OCI-LY3 (cell line): ENCODE measurements around the gene RNF169.

ENCODE experiments used
- H2AFZ ChIP-seq: fragments of 200-600, 300-600 bp; shearing (Covaris generic); 2 replicates; pipeline ENCODE4 v1.6.0; 2014; ENCODE audit warnings: antibody characterized with exemption, low read depth, low read length
- H3K27ac ChIP-seq: fragments of 200-600, 300-600 bp; sonication (generic); 2 replicates; pipeline ENCODE4 v1.5.1; 2014; ENCODE audit warnings: mild to moderate bottlenecking, low read length, moderate library complexity, mixed read lengths
- H3K27me3 ChIP-seq: fragments of 200-600, 300-600 bp; sonication (generic); 2 replicates; pipeline ENCODE4 v1.6.1; 2014; ENCODE audit warnings: low read depth, low read length, mixed read lengths
- H3K36me3 ChIP-seq: fragments of 200-600, 300-600 bp; sonication (generic); replicated peaks from 2 replicates; pipeline ENCODE3; 2014; ENCODE audit warnings: low read depth, low read length, mixed read lengths
- H3K4me1 ChIP-seq: fragments of 300-600, 200-600 bp; sonication (generic); 2 replicates; pipeline ENCODE4 v1.6.1; 2014; ENCODE audit warnings: low read length, mixed read lengths
- H3K4me2 ChIP-seq: fragments of 200-600, 300-600 bp; sonication (generic); 2 replicates; pipeline ENCODE4 v1.6.1; 2014; ENCODE audit warnings: low read length, mixed read lengths
- H3K4me3 ChIP-seq: fragments of 300-600, 200-600 bp; sonication (generic); 2 replicates; pipeline ENCODE4 v1.5.1; 2014; ENCODE audit warnings: antibody characterized with exemption, mild to moderate bottlenecking, low read length, moderate library complexity
- H3K79me2 ChIP-seq: fragments of 300-600, 200-600 bp; shearing (Covaris generic); 2 replicates; pipeline ENCODE4 v1.6.1; 2014; ENCODE audit warnings: mild to moderate bottlenecking, low read length, mixed read lengths
- H3K9ac ChIP-seq: fragments of 300-600, 200-600 bp; shearing (Covaris generic); 2 replicates; pipeline ENCODE4 v1.6.0; 2014; ENCODE audit warnings: mild to moderate bottlenecking, low read length, moderate library complexity
- H3K9me3 ChIP-seq: fragments of 200-600, 300-600 bp; shearing (Covaris generic); 2 replicates; pipeline ENCODE4 v1.6.1; 2014; ENCODE audit warnings: low read length, mixed read lengths; ENCODE audit not compliant: insufficient read depth
- H4K20me1 ChIP-seq: fragments of 200-600, 300-600 bp; sonication (generic); 2 replicates; pipeline ENCODE4 v1.6.1; 2016; ENCODE audit warnings: low read length, mixed read lengths; ENCODE audit not compliant: insufficient read depth
- EZH2phosphoT487 ChIP-seq: fragments of 200-600 bp; shearing (Covaris generic); IDR thresholded peaks from 2 replicates; pipeline ENCODE4 v1.6.1; 2018; ENCODE audit warnings: antibody characterized with exemption, mixed run types, low read depth
- TF ChIP-seq, protein P1 (sequence below): fragments of 200-600, 300-600 bp; sonication (generic); IDR thresholded peaks from 2 replicates; pipeline ENCODE4 v1.5.1; 2014; ENCODE audit warnings: antibody characterized with exemption, low read length, low read depth

The RNF169 gene

DNA sequence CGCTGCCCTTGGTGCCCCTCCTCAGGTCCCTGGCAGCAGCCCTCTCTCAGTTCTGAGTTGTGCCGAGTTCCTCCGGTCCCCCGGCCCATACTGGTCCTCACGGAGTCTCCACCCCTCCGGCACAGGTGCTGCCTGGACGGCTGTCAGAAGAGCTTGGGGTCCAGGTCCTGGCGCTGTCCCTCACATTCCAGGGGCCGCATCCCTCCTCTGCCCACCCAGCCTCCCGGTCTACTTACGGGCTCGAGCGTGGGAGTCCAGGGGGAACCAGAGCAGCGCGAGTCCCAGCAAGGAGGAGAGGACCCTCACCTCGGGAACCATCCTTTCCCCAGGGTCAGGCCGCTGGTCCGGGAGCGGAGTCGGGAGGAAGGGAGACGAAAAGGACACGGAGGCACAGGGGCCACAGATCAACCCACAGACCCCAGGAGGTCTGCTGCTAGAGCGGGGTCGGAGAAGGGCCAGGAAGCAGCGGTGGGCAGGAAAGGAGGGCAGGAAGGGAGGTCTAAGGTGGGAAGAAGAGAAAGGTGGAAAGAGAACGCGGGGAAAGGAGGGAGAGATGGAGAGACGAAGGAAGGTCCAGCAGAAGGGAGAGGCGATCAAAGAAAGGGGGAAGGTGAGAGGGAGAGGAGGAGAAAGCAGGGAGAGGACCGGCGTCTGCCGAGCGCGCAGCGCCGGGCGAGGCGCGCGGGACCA lies 17.9 kb upstream of the RNF169 start:
- no peak overlapping the region for H3K4me2 ChIP-seq
- no peaks in the 10 kb centered on the region for H4K20me1 ChIP-seq
- no peaks in the 10 kb centered on the region for H3K79me2 ChIP-seq
- H2AFZ ChIP-seq, result no peak overlapping the region
- H3K36me3 ChIP-seq, result no peaks in the 10 kb centered on the region
- no peak overlapping the region for H3K4me3 ChIP-seq
- TF ChIP-seq, protein P1, sequence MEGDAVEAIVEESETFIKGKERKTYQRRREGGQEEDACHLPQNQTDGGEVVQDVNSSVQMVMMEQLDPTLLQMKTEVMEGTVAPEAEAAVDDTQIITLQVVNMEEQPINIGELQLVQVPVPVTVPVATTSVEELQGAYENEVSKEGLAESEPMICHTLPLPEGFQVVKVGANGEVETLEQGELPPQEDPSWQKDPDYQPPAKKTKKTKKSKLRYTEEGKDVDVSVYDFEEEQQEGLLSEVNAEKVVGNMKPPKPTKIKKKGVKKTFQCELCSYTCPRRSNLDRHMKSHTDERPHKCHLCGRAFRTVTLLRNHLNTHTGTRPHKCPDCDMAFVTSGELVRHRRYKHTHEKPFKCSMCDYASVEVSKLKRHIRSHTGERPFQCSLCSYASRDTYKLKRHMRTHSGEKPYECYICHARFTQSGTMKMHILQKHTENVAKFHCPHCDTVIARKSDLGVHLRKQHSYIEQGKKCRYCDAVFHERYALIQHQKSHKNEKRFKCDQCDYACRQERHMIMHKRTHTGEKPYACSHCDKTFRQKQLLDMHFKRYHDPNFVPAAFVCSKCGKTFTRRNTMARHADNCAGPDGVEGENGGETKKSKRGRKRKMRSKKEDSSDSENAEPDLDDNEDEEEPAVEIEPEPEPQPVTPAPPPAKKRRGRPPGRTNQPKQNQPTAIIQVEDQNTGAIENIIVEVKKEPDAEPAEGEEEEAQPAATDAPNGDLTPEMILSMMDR, result no peak
- no peak for TF ChIP-seq EZH2phosphoT487
- no peak overlapping the region for H3K9ac ChIP-seq
- peaks cover 35% of the 10 kb centered on the region for H3K27me3 ChIP-seq
- H3K27ac ChIP-seq, result no peak overlapping the region
- no peaks in the 10 kb centered on the region for H3K4me1 ChIP-seq
- H3K9me3 ChIP-seq, result no peaks in the 10 kb centered on the region

DNA sequence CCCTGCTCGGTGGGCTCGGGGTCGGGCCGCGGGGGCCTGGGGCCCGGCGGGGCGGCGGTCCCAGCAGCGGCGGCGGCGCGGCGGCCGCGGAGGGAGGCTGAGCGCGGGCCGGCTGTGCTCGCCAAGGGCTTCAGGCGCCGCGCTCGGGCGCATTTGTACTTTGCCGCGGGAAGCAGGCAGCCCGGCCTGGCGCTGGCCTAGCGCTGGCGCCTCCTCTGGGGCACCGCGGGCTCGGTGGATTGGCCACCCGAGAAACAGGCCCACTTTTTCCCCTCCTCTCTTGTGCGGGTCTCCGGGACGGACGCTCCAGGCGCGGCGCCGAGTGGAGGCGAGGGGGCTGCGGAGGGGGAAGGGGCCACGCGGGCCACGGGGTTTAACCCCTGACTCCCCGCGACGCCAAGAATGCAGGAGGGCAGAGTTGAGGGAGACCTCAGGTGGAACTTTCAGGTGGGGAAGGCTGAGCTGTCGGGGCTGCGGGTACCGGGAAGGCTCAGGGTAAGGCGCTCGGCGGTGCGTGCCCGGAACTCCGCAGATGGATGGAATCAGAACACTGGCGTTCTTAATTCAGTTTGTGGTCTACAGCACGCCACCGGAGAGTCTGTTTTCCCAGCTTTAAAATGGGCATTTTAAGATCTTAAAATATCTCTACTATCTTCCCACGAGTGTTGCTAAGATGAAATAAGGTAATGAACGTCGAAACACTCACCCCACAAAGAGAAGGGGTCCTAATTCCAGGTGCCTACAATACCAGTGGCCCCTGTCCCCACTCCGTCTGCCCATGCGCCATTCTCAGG lies 17.2 kb upstream of the RNF169 start, which contains the start of gene CHRDL2:
Gene CHRDL2 (minus strand): TSS at position 126 of the 794 bp plus-strand sequence. CDS start 538 bp downstream, outside the sequence.
- Histone ChIP-seq H3K79me2 (no peaks in the 10 kb centered on the region), H4K20me1 (no peaks in the 10 kb centered on the region), H3K4me2 (no peak within 1 kb of the TSS), H3K27ac (no peak within 1 kb of the TSS), H3K27me3 (peaks cover 28% of the 10 kb centered on the region; the same call in 1 of the 2 replicates), H3K9ac (no peak within 1 kb of the TSS), H3K4me1 (no peaks in the 10 kb centered on the region), H3K9me3 (no peaks in the 10 kb centered on the region), H3K4me3 (no peak within 1 kb of the TSS), H3K36me3 (no peaks in the 10 kb centered on the region), H2AFZ (no peak within 1 kb of the TSS)
- TF ChIP-seq, protein P1, result no peak
- TF ChIP-seq EZH2phosphoT487, result no peak

DNA sequence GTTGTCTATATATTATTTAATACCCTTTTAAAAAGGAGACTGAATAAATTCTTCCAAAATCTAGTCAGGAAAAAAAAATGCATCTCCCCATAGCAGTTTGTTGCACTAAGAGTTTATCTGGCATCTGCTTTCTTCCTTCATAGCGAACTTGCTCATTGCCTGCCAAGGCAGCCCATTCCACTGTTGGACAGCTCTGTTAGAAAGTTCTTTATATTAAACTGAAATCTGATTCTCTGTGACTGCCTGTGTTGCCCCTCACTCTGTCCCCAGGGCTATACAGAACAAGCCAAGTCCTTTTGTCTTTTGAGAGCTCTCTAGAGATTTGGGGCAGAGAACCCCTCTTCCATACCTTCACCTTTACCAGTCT lies 14.1 kb upstream of the RNF169 start:
- no peak overlapping the region for H3K4me2 ChIP-seq
- H3K9me3 ChIP-seq, result no peaks in the 10 kb centered on the region
- no peak overlapping the region for H3K4me3 ChIP-seq
- no peak overlapping the region for H3K27ac ChIP-seq
- H3K36me3 ChIP-seq, result no peaks in the 10 kb centered on the region
- H2AFZ ChIP-seq, result no peak overlapping the region
- no peaks in the 10 kb centered on the region for H4K20me1 ChIP-seq
- H3K79me2 ChIP-seq, result no peaks in the 10 kb centered on the region
- peaks cover 2% of the 10 kb centered on the region for H3K4me1 ChIP-seq
- H3K9ac ChIP-seq, result no peak overlapping the region
- no peak for TF ChIP-seq EZH2phosphoT487
- peaks cover 31% of the 10 kb centered on the region for H3K27me3 ChIP-seq

DNA sequence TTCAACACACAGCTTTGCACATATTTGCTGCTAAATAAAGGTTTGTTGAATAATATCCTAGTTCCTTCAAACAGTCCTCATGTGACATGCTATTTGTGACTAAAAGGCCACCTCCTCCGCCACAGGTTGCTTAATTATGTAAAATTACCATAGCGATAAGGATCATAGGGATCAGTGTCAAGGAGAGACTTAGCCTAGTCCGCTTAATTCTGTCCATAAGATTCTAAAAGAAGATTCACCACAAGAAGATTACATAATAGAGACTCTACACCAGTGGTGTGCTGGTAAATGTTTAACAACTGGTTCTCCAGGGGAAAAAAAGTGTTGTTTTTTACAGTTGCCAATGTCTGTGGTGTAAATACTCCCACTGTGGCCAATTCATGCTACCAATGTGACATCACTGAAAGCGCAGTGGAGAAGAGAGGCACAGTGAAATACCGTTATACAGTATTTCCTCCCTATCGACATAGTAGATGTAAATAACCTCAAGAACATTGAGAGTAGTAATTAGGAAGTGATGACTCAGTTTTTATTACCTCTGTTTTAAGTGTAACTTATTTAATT lies 13.2 kb upstream of the RNF169 start:
- Histone ChIP-seq H3K27ac (no peak overlapping the region), H3K9me3 (no peaks in the 10 kb centered on the region), H3K79me2 (no peaks in the 10 kb centered on the region), H2AFZ (no peak overlapping the region), H3K27me3 (peaks cover 25% of the 10 kb centered on the region), H3K4me1 (peaks cover 4% of the 10 kb centered on the region), H3K4me3 (no peak overlapping the region), H3K4me2 (no peak overlapping the region), H4K20me1 (no peaks in the 10 kb centered on the region), H3K36me3 (no peaks in the 10 kb centered on the region), H3K9ac (no peak overlapping the region)
- TF ChIP-seq EZH2phosphoT487, result no peak
- TF ChIP-seq, protein P1, result no peak
